IMR-90 (cell line): ENCODE data around the gene TOB2. TPM values are rescaled to one million over a fixed set of nuclear protein-coding genes. Genes with fewer than 3 reads are reported as not detected.

ENCODE experiments used
- ATAC-seq: fragments of 200-7000 bp; cut with Tn5 transposase; 2 replicates; pipeline ENCODE4 v1.9.1; 2020; ENCODE audit warnings: low read depth, mild to moderate bottlenecking, moderate library complexity
- BruUV-seq: library from RNA; stranded (reverse); fragments of 400-500 nt; replicated peaks from 2 replicates; lab custom pipeline; 2021; lab: Mats Ljungman, UMichigan
- CTCF ChIA-PET: fragments of 300-600 bp; formaldehyde crosslinking; extraction: SDS; loops from one replicate; lab custom pipeline; 2021; ENCODE audit warnings: antibody characterized with exemption; lab: Yijun Ruan, JAX
- POLR2A ChIA-PET: fragments of 300-600 bp; sonication (Branson Sonifier 250); formaldehyde crosslinking; loops from one replicate; lab custom pipeline; 2022; ENCODE audit warnings: antibody characterized with exemption; ENCODE audit not compliant: unreplicated experiment; lab: Charles Lee
- DNase-seq: peaks from one replicate; pipeline ENCODE4 v3.0.0; 2013
- H2AFZ ChIP-seq: replicated peaks from 2 replicates; pipeline ENCODE3; 2013; ENCODE audit warnings: low read length, mild to moderate bottlenecking; ENCODE audit not compliant: poor library complexity
- H2AK5ac ChIP-seq: 2 replicates; pipeline ENCODE4 v1.6.1; 2013; ENCODE audit warnings: low read depth, low read length, inconsistent platforms
- H2AK9ac ChIP-seq: replicated peaks from 2 replicates; pipeline ENCODE3; 2013; ENCODE audit warnings: mild to moderate bottlenecking, low read depth, low read length, moderate library complexity; ENCODE audit not compliant: poor library complexity
- H2BK120ac ChIP-seq: 2 replicates; pipeline ENCODE4 v1.6.1; 2013; ENCODE audit warnings: low read depth, low read length, inconsistent platforms
- H2BK15ac ChIP-seq: 3 replicates; pipeline ENCODE4 v1.6.1; 2013; ENCODE audit warnings: low read depth, low read length, inconsistent platforms
- H2BK20ac ChIP-seq: 2 replicates; pipeline ENCODE4 v1.6.1; 2013; ENCODE audit warnings: low read depth, mild to moderate bottlenecking, inconsistent platforms, low read length, moderate library complexity
- H2BK5ac ChIP-seq: 2 replicates; pipeline ENCODE4 v1.6.1; 2013; ENCODE audit warnings: mild to moderate bottlenecking, low read depth, low read length, inconsistent platforms; ENCODE audit not compliant: poor library complexity, severe bottlenecking
- H3K14ac ChIP-seq: replicated peaks from 2 replicates; pipeline ENCODE4 v1.6.1; 2013; ENCODE audit warnings: low read depth, low read length, inconsistent platforms
- H3K18ac ChIP-seq: 2 replicates; pipeline ENCODE4 v1.6.1; 2013; ENCODE audit warnings: low read depth, low read length, control low read depth
- H3K23ac ChIP-seq: 2 replicates; pipeline ENCODE4 v1.6.1; 2013; ENCODE audit warnings: low read depth, low read length, inconsistent platforms
- H3K27ac ChIP-seq: 2 replicates; pipeline ENCODE4 v1.5.1; 2013; ENCODE audit warnings: mild to moderate bottlenecking, control low read depth, low read length; ENCODE audit not compliant: insufficient read depth
- H3K27me3 ChIP-seq: 2 replicates; pipeline ENCODE4 v1.6.1; 2013; ENCODE audit warnings: low read length; ENCODE audit not compliant: control insufficient read depth, insufficient read depth
- H3K36me3 ChIP-seq: 2 replicates; pipeline ENCODE4 v1.6.1; 2013; ENCODE audit warnings: low read length, mixed read lengths; ENCODE audit not compliant: control insufficient read depth, insufficient read depth
- H3K4ac ChIP-seq: 2 replicates; pipeline ENCODE4 v1.6.1; 2013; ENCODE audit warnings: low read depth, low read length, inconsistent platforms
- H3K4me1 ChIP-seq: 2 replicates; pipeline ENCODE4 v1.6.1; 2013; ENCODE audit warnings: low read length, mixed read lengths; ENCODE audit not compliant: control insufficient read depth, insufficient read depth
- H3K4me2 ChIP-seq: 2 replicates; pipeline ENCODE4 v1.6.1; 2013; ENCODE audit warnings: low read depth, mild to moderate bottlenecking, control low read depth, low read length, moderate library complexity
- H3K4me3 ChIP-seq: 2 replicates; pipeline ENCODE4 v1.5.1; 2013; ENCODE audit warnings: low read depth, mild to moderate bottlenecking, control low read depth, low read length, moderate library complexity; ENCODE audit not compliant: insufficient read depth
- H3K56ac ChIP-seq: 2 replicates; pipeline ENCODE4 v1.6.1; 2013; ENCODE audit warnings: low read length, inconsistent platforms; ENCODE audit not compliant: insufficient read depth; ENCODE audit errors: extremely low read depth
- H3K79me1 ChIP-seq, 2 experiments: 2 replicates each; pipeline ENCODE4 v1.6.1; 2013; ENCODE audit warnings: low read length in 2 of 2, inconsistent platforms in 1 of 2, low read depth in 1 of 2
- H3K9ac ChIP-seq: 2 replicates; pipeline ENCODE4 v1.6.1; 2013; ENCODE audit warnings: low read depth, low read length, control low read depth
- H3K9me1 ChIP-seq: 2 replicates; pipeline ENCODE4 v1.6.1; 2013; ENCODE audit warnings: low read length, inconsistent platforms; ENCODE audit not compliant: insufficient read depth
- H3K9me3 ChIP-seq: 2 replicates; pipeline ENCODE4 v1.6.1; 2013; ENCODE audit warnings: low read length; ENCODE audit not compliant: control insufficient read depth, insufficient read depth
- H4K20me1 ChIP-seq: 2 replicates; pipeline ENCODE4 v1.6.1; 2013; ENCODE audit warnings: low read length, inconsistent platforms; ENCODE audit not compliant: insufficient read depth
- H4K5ac ChIP-seq: 2 replicates; pipeline ENCODE4 v1.6.1; 2013; ENCODE audit warnings: mild to moderate bottlenecking, low read depth, low read length, control low read depth
- H4K8ac ChIP-seq, 2 experiments: 2 replicates each; pipeline ENCODE4 v1.6.1; 2013; ENCODE audit warnings: low read depth in 2 of 2, low read length in 2 of 2, control low read depth in 1 of 2, inconsistent platforms in 1 of 2
- H4K91ac ChIP-seq: 2 replicates; pipeline ENCODE4 v1.6.1; 2013; ENCODE audit warnings: low read depth, low read length, inconsistent platforms; ENCODE audit not compliant: insufficient read depth
- BHLHE40 ChIP-seq: fragments of 150-350 bp; IDR thresholded peaks from 2 replicates; pipeline ENCODE4 v1.6.1; 2016; ENCODE audit warnings: mild to moderate bottlenecking, low read depth, low read length
- CHD1 ChIP-seq: IDR thresholded peaks from 2 replicates; pipeline ENCODE4 v1.6.1; 2012; ENCODE audit warnings: low read depth, low read length, improper control_type of control experiment
- CTCF ChIP-seq: conservative IDR thresholded peaks from 2 replicates; pipeline ENCODE4 v1.5.1; 2012; ENCODE audit warnings: mild to moderate bottlenecking, low read depth, low read length, improper control_type of control experiment
- FOS ChIP-seq: fragments of 150-350 bp; IDR thresholded peaks from 2 replicates; pipeline ENCODE4 v1.6.1; 2016; ENCODE audit warnings: low read depth, low read length
- MAFK ChIP-seq: IDR thresholded peaks from 2 replicates; pipeline ENCODE4 v1.6.1; 2012; ENCODE audit warnings: low read depth, low read length, improper control_type of control experiment
- MAZ ChIP-seq: IDR thresholded peaks from 2 replicates; pipeline ENCODE4 v1.6.1; 2012; ENCODE audit warnings: low read depth, mild to moderate bottlenecking, low read length, improper control_type of control experiment, moderate library complexity, borderline replicate concordance
- NFE2L2 ChIP-seq: fragments of 150-350 bp; IDR thresholded peaks from 2 replicates; pipeline ENCODE4 v1.6.1; 2016; ENCODE audit warnings: low read depth, mild to moderate bottlenecking, low read length
- POLR2A ChIP-seq: IDR thresholded peaks from 2 replicates; pipeline ENCODE4 v1.6.1; 2012; ENCODE audit warnings: mild to moderate bottlenecking, low read depth, low read length
- RAD21 ChIP-seq: IDR thresholded peaks from 2 replicates; pipeline ENCODE4 v1.6.1; 2012; ENCODE audit warnings: low read length, improper control_type of control experiment
- RCOR1 ChIP-seq: IDR thresholded peaks from 2 replicates; pipeline ENCODE4 v1.6.1; 2012; ENCODE audit warnings: mild to moderate bottlenecking, low read length, improper control_type of control experiment; ENCODE audit not compliant: insufficient replicate concordance
- RFX5 ChIP-seq: IDR thresholded peaks from 2 replicates; pipeline ENCODE4 v1.8.0; 2012; ENCODE audit warnings: low read depth, mild to moderate bottlenecking, low read length, moderate library complexity
- SMC3 ChIP-seq: fragments of 150-350 bp; IDR thresholded peaks from 2 replicates; pipeline ENCODE4 v1.6.1; 2016; ENCODE audit warnings: low read depth, mild to moderate bottlenecking, antibody characterized with exemption, low read length, moderate library complexity
- dilution Hi-C: fragments of 300-500 bp; cut with HindIII; formaldehyde crosslinking; loops from one replicate; pipeline ENCODE4 v1.14.3; 2018; ENCODE audit warnings: low sequenced_read_pairs; ENCODE audit not compliant: unreplicated experiment
- in situ Hi-C: fragments of 300-500 bp; cut with MboI; formaldehyde crosslinking; loops from 3 replicates; pipeline ENCODE4 v1.14.3; 2019; ENCODE audit warnings: low sequenced_read_pairs, inconsistent platforms, mixed read lengths
- intact Hi-C: fragments of 100-400 bp; cut with micrococcal nuclease; formaldehyde crosslinking; loops from 2 replicates; pipeline ENCODE4 v1.10.0; 2022
- polyA plus RNA-seq, 3 experiments: library from polyadenylated mRNA; depleted of rRNA; stranded (reverse); fragments of >200 nt; gene quantifications; 2 replicates each; pipeline ENCODE4 v1.2.3, GENCODE V29; 2012; ENCODE audit warnings: low replicate concordance in 1 of 3
- total RNA-seq: library from RNA; depleted of rRNA; stranded (reverse); fragments of >200 nt; gene quantifications from 2 replicates; pipeline ENCODE4 v1.2.3, GENCODE V29; 2012

TOB2 gene
- total and polyA plus RNA-seq, 2 of the 4 experiments (the other 2 are of a cell fraction): 17.4 to 23.3 TPM

GRCh38 chr22:41406410-41406809 is 40.2 kb downstream of the TOB2 start:
- Histone ChIP-seq H3K4me3 (no peak overlapping the region), H4K8ac (no peak overlapping the region), H3K27ac (no peak overlapping the region), H3K27me3 (no peaks in the 10 kb centered on the region), H2BK20ac (no peak overlapping the region), H3K79me1 (no peaks in the 10 kb centered on the region; a peak in 1 of 4 replicates), H2BK15ac (no peak overlapping the region), H3K4me1 (peaks cover 13% of the 10 kb centered on the region), H2AK9ac (no peak overlapping the region), H3K4me2 (no peak overlapping the region), H3K9me1 (peaks cover 9% of the 10 kb centered on the region), H2BK5ac (no peak overlapping the region), H3K9me3 (no peaks in the 10 kb centered on the region), H3K23ac (no peak overlapping the region), H3K4ac (no peak overlapping the region), H3K14ac (no peak overlapping the region), H4K91ac (no peak overlapping the region), H2BK120ac (no peak overlapping the region), H2AFZ (no peak overlapping the region), H3K36me3 (no peaks in the 10 kb centered on the region), H3K9ac (no peak overlapping the region), H3K56ac (no peak overlapping the region), H4K5ac (no peak overlapping the region), H3K18ac (no peak overlapping the region), H2AK5ac (no peak overlapping the region), H4K20me1 (no peaks in the 10 kb centered on the region)
- ATAC-seq (no peak), DNase-seq (no peak)
- in situ Hi-C loops: loop anchor here (10.0 kb wide), 1 partner anchor 198 kb away; no protein-coding TSS in a partner anchor
- ChIA-PET POLR2A (no interaction called here), CTCF (no interaction called here)
- no TSS peak for BruUV-seq
- dilution Hi-C loops: no loop called here
- TF ChIP-seq BHLHE40 (no peak), SMC3 (no peak), POLR2A (no peak), RAD21 (no peak), CTCF (no peak), RCOR1 (no peak), NFE2L2 (no peak), MAFK (no peak), FOS (no peak), RFX5 (no peak), MAZ (no peak), CHD1 (no peak)
- intact Hi-C loops: no loop called here
